Kidney (tissue), 14 donors: ENCODE data around the gene LLGL2. TPM values are rescaled to one million over a fixed set of nuclear protein-coding genes. Genes with fewer than 3 reads are reported as not detected.
A peak's percentile ranks its signal among the peaks of the same experiment; 100 is the strongest.

Source experiments
- DNase-seq, 5 donors: peaks; one replicate each; pipeline ENCODE4 v3.0.0-alpha.2; 2013 to 2020
- FAIRE-seq: peaks from 2 replicates; lab custom pipeline; 2012; peaks lifted over from hg19 to GRCh38; lab: Jason Lieb, UNC
- H3K27ac ChIP-seq, 2 donors: one replicate each; pipeline ENCODE4 v1.7.0; 2013; ENCODE audit warnings: low read depth in 2 of 2, low read length in 2 of 2, inconsistent platforms in 1 of 2
- H3K27me3 ChIP-seq: one replicate; pipeline ENCODE4 v1.7.1; 2013; ENCODE audit warnings: low read length, inconsistent platforms; ENCODE audit not compliant: control insufficient read depth, insufficient read depth
- H3K36me3 ChIP-seq, 3 donors: one replicate each; pipeline versions ENCODE4 v1.7.0 to v1.7.1; 2013; ENCODE audit warnings: low read length in 3 of 3, control low read depth in 1 of 3, inconsistent platforms in 1 of 3; ENCODE audit not compliant: insufficient read depth in 3 of 3, control insufficient read depth in 2 of 3
- H3K4me1 ChIP-seq, 3 donors: one replicate each; pipeline versions ENCODE4 v1.7.0 to v1.7.1; 2013; ENCODE audit warnings: low read length in 3 of 3, inconsistent platforms in 1 of 3, low read depth in 1 of 3; ENCODE audit not compliant: control insufficient read depth in 2 of 3, insufficient read depth in 2 of 3
- H3K4me3 ChIP-seq, 3 donors: one replicate each; pipeline versions ENCODE4 v1.7.0 to v1.8.1; 2013; ENCODE audit warnings: low read length in 3 of 3, control low read depth in 1 of 3, inconsistent platforms in 1 of 3
- H3K9ac ChIP-seq, 3 donors: one replicate each; pipeline versions ENCODE4 v1.7.0 to v1.7.1; 2013; ENCODE audit warnings: low read length in 3 of 3, control low read depth in 1 of 3, inconsistent platforms in 1 of 3
- H3K9me3 ChIP-seq, 3 donors: one replicate each; pipeline versions ENCODE4 v1.7.0 to v1.7.1; 2013; ENCODE audit warnings: low read length in 3 of 3, control low read depth in 1 of 3, inconsistent platforms in 1 of 3; ENCODE audit not compliant: control insufficient read depth in 2 of 3, insufficient read depth in 1 of 3
- intact Hi-C: fragments of 100-400 bp; cut with DNase I; formaldehyde crosslinking; loops from one replicate; pipeline ENCODE4 v1.11.1; 2022
- polyA plus RNA-seq: library from polyadenylated mRNA; stranded (reverse); fragments of 350-450 nt; fragmentation: Illumina TruSeq; extraction: RNeasy Lipid Tissue Mini Kit (QIAGEN cat#74804); gene quantifications from one replicate; pipeline ENCODE4 v1.2.3, GENCODE V29; 2014; ENCODE audit warnings: low read depth, low replicate concordance; ENCODE audit not compliant: insufficient read depth
- total RNA-seq: library from RNA; stranded (reverse); fragmentation: NEBNext Ultra II Directional; extraction: Animal tissue kit (Norgen Biotek cat#: 25700); gene quantifications from one replicate; pipeline ENCODE4 v1.2.1, GENCODE V29; 2021
- TF ChIP-seq, protein P1 (sequence below): IDR thresholded peaks from 3 replicates; pipeline ENCODE4 v1.5.1; 2012; ENCODE audit warnings: mild to moderate bottlenecking, moderate library complexity, borderline replicate concordance; ENCODE audit not compliant: insufficient read depth; ENCODE audit errors: extremely low read depth
- donor health status: control.
- donor health status: control.
- donor health status: control.
- donor health status: control.
- donor health status: control.
- donor health status: DM: yes; HTN: yes; CAD: no.
- donor health status: Normal renal cell carcinoma (clear cell type).

The LLGL2 gene
- total and polyA plus RNA-seq, 2 donors from 2014 or later, result 181 to 262 TPM

DNA sequence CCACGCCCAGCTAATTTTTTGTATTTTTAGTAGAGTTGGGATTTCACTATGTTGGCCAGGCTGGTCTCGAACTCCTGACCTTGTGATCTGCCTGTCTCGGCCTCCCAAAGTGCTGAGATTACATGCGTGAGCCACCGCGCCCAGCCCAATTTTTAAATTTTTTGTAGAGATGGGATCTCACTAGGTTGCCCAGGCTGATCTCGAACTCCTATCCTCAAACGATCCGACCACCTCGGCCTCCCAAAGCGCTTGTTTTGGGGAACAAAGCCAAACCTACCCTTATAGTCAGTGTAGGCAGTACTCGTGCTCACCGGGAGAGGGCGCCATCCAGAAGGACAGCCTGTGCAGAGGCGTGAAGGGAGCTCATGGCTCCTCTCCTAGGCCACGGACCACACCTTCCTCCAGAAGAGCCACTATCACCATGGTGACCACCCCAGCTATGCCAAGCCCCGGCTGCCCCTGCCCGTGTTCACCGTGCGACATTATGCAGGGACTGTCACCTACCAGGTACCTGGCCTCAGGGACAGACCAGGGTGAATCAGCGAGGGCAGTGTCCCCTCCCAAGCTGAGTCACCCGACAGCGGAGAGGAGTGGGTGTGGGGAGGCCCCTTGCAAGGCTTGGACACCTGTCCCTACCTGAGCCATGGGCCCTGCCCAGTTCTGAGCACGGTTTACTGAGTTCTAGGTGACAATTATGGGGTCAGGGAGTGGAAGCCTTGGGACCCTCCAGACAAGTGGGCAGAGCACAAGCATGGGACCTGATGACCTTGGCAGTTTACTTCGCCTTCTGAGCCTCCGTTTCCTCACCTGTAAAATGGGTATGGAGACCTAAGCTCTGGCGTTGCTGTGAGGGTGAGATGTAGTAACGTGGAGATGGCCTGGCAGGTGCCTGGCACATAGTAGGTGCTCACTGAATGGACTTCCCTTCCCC lies 75.8 kb downstream of the LLGL2 start:
- no peak for FAIRE-seq

DNA sequence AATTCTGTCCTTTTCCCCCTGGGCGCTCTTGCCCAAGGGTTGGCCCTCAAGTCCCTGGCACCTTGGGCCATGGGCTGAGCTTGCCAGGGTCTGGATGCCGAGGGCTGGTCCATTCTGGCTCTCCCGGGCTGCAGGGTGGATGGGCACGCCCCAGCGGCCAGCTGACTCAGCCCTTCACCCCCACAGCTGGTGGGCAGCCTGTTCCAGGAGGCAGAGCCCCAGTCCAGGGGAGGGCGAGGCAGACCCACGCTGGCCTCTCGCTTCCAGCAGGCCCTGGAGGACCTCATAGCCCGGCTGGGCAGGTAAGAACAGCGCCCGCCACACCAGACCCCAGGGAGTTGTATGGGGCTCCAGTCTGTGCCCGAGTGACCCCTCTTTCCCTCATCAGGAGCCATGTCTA lies 77.1 kb downstream of the LLGL2 start:
- DNase-seq (peak in 1 of 5 donors; percentile 81), FAIRE-seq (no peak)
- TF ChIP-seq, protein P1, sequence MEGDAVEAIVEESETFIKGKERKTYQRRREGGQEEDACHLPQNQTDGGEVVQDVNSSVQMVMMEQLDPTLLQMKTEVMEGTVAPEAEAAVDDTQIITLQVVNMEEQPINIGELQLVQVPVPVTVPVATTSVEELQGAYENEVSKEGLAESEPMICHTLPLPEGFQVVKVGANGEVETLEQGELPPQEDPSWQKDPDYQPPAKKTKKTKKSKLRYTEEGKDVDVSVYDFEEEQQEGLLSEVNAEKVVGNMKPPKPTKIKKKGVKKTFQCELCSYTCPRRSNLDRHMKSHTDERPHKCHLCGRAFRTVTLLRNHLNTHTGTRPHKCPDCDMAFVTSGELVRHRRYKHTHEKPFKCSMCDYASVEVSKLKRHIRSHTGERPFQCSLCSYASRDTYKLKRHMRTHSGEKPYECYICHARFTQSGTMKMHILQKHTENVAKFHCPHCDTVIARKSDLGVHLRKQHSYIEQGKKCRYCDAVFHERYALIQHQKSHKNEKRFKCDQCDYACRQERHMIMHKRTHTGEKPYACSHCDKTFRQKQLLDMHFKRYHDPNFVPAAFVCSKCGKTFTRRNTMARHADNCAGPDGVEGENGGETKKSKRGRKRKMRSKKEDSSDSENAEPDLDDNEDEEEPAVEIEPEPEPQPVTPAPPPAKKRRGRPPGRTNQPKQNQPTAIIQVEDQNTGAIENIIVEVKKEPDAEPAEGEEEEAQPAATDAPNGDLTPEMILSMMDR, result no peak
- no peaks in the 10 kb centered on the region for H3K36me3 ChIP-seq
- no peak overlapping the region for H3K4me3 ChIP-seq
- intact Hi-C loops, result no loop called here
- no peaks in the 10 kb centered on the region for H3K9me3 ChIP-seq
- no peaks in the 10 kb centered on the region for H3K27me3 ChIP-seq
- H3K27ac ChIP-seq, result no peak overlapping the region
- no peaks in the 10 kb centered on the region for H3K4me1 ChIP-seq
- no peak overlapping the region for H3K9ac ChIP-seq

More for the DNA sequence above, 75.8 kb downstream of the LLGL2 start:
- Histone ChIP-seq H3K4me1 (no peaks in the 10 kb centered on the region), H3K9me3 (no peaks in the 10 kb centered on the region), H3K4me3 (no peak overlapping the region), H3K27ac (no peak overlapping the region), H3K9ac (no peak overlapping the region), H3K36me3 (no peaks in the 10 kb centered on the region), H3K27me3 (no peaks in the 10 kb centered on the region)
- intact Hi-C loops, result no loop called here
- TF ChIP-seq, protein P1, result peak; percentile 78
- peak in 4 of 5 donors; percentile 48 to 84 (median 52) for DNase-seq

DNA sequence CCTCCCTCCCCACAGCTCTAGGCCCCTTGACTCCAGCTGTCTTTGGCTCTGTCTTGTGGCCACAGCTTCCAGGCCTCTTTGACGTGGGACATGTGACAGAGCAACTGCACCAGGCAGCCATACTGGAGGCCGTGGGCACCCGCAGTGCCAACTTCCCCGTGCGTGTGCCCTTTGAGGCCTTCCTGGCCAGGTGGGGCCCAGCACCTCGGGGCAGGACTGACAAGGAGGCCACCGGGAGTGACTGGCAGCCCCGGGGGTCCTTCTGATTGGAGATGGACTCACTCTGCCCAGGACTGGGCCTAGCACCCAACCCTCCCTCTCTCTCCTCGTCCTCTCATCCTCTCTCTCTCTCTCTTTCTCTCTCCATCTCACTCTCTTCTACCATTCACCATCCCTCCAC lies 77.6 kb downstream of the LLGL2 start:
- intact Hi-C loops, result no loop called here
- Histone ChIP-seq H3K4me1 (no peaks in the 10 kb centered on the region), H3K9ac (no peak overlapping the region), H3K27ac (no peak overlapping the region), H3K27me3 (no peaks in the 10 kb centered on the region), H3K36me3 (no peaks in the 10 kb centered on the region), H3K4me3 (no peak overlapping the region), H3K9me3 (no peaks in the 10 kb centered on the region)
- TF ChIP-seq, protein P1, result no peak
- no peak for DNase-seq
- no peak for FAIRE-seq
